GM12878 (cell line): ENCODE data around the gene TOMM20. TPM values are rescaled to one million over a fixed set of nuclear protein-coding genes. Genes with fewer than 3 reads are reported as not detected.
A peak's percentile ranks its signal among the peaks of the same experiment; 100 is the strongest.

Experiments
- ATAC-seq: fragments of 200-7000 bp; cut with Tn5 transposase; 3 replicates; pipeline ENCODE4 v1.9.1; 2020; ENCODE audit warnings: mild to moderate bottlenecking, moderate library complexity
- BruUV-seq: library from RNA; stranded (reverse); fragments of 400-500 nt; replicated peaks from 2 replicates; lab custom pipeline; 2021; lab: Mats Ljungman, UMichigan
- CTCF ChIA-PET: fragments of 300-600 bp; sonication (Branson Sonifier 250); formaldehyde crosslinking; extraction: SDS; loops from one replicate; lab custom pipeline; 2021; ENCODE audit warnings: inconsistent platforms; lab: Yijun Ruan, JAX
- POLR2A ChIA-PET: fragments of 350-600 bp; formaldehyde crosslinking; extraction: SDS; loops from one replicate; lab custom pipeline; 2021; ENCODE audit warnings: inconsistent platforms; lab: Charles Lee
- RAD21 ChIA-PET: fragments of 300-600 bp; sonication (Branson Sonifier 250); formaldehyde crosslinking; loops from one replicate; lab custom pipeline; 2023; ENCODE audit warnings: antibody characterized with exemption; ENCODE audit not compliant: unreplicated experiment; lab: Charles Lee
- SMC1A ChIA-PET: fragments of 300-600 bp; sonication (Branson Sonifier 250); formaldehyde crosslinking; loops from one replicate; lab custom pipeline; 2023; ENCODE audit not compliant: unreplicated experiment, uncharacterized antibody; lab: Charles Lee
- DNase-seq: peaks from one replicate; pipeline ENCODE4 v3.0.0-alpha.2; 2011; ENCODE audit warnings: low read depth, low spot score
- FAIRE-seq: peaks from 3 replicates; lab custom pipeline; 2011; peaks lifted over from hg19 to GRCh38; lab: Jason Lieb, UNC
- H2AFZ ChIP-seq: 2 replicates; pipeline ENCODE4 v1.6.0; 2011; ENCODE audit warnings: low read depth, low read length, control low read depth; ENCODE audit not compliant: control insufficient read depth
- H3K27ac ChIP-seq: 2 replicates; pipeline ENCODE4 v1.5.1; 2011; ENCODE audit warnings: control low read depth; ENCODE audit not compliant: control insufficient read depth, insufficient read depth
- H3K27me3 ChIP-seq, 2 experiments: replicated peaks in 1 of 2; 2 replicates each; pipeline versions ENCODE4 v1.6.0 to v1.6.1; 2011; ENCODE audit warnings: low read length in 1 of 2; ENCODE audit not compliant: control insufficient read depth in 2 of 2, insufficient read depth in 2 of 2
- H3K36me3 ChIP-seq, 2 experiments: 2 replicates each; pipeline ENCODE4 v1.5.1; 2011; ENCODE audit warnings: low read length in 1 of 2; ENCODE audit not compliant: control insufficient read depth in 2 of 2, insufficient read depth in 2 of 2
- H3K4me1 ChIP-seq: 2 replicates; pipeline ENCODE4 v1.6.1; 2011; ENCODE audit warnings: mild to moderate bottlenecking, low read length, moderate library complexity, mixed read lengths; ENCODE audit not compliant: control insufficient read depth, insufficient read depth
- H3K4me2 ChIP-seq: 2 replicates; pipeline ENCODE4 v1.6.0; 2011; ENCODE audit warnings: control low read depth; ENCODE audit not compliant: control insufficient read depth, insufficient read depth
- H3K4me3 ChIP-seq: fragments of 200-600 bp; sonication (generic); 2 replicates; pipeline ENCODE4 v1.5.1; 2016
- H3K79me2 ChIP-seq: 2 replicates; pipeline ENCODE4 v1.6.0; 2011; ENCODE audit warnings: low read length; ENCODE audit not compliant: control insufficient read depth, insufficient read depth
- H3K9ac ChIP-seq: 2 replicates; pipeline ENCODE4 v1.8.0; 2011; ENCODE audit warnings: low read length, control low read depth, mixed read lengths; ENCODE audit not compliant: control insufficient read depth, insufficient read depth
- H3K9me3 ChIP-seq: replicated peaks from 3 replicates; pipeline ENCODE4 v1.5.1; 2011; ENCODE audit warnings: mild to moderate bottlenecking, low read length; ENCODE audit not compliant: control insufficient read depth, insufficient read depth
- H4K20me1 ChIP-seq: 2 replicates; pipeline ENCODE4 v1.6.0; 2011; ENCODE audit not compliant: control insufficient read depth, insufficient read depth
- ATF2 ChIP-seq: IDR thresholded peaks from 2 replicates; pipeline ENCODE4 v1.6.1; 2012; ENCODE audit warnings: low read length, inconsistent platforms
- E2F8 ChIP-seq: fragments of 450-650 bp; IDR thresholded peaks from 2 replicates; pipeline ENCODE4 v1.6.1; 2018; ENCODE audit warnings: mild to moderate bottlenecking, low read depth, moderate library complexity; ENCODE audit not compliant: partially characterized antibody
- MYC ChIP-seq: IDR thresholded peaks from 2 replicates; pipeline ENCODE4 v1.6.1; 2011; ENCODE audit warnings: mild to moderate bottlenecking, low read length, moderate library complexity, inconsistent platforms; ENCODE audit not compliant: insufficient read depth, insufficient replicate concordance, insufficient read length, severe bottlenecking
- NBN ChIP-seq: fragments of 450-650 bp; IDR thresholded peaks from 2 replicates; pipeline ENCODE4 v1.6.1; 2016
- PAX8 ChIP-seq: fragments of 450-650 bp; IDR thresholded peaks from 2 replicates; pipeline ENCODE4 v1.6.1; 2017; ENCODE audit warnings: mild to moderate bottlenecking, moderate library complexity
- POLR2AphosphoS5 ChIP-seq: IDR thresholded peaks from 2 replicates; pipeline ENCODE4 v1.6.1; 2011; ENCODE audit warnings: mild to moderate bottlenecking, low read length, inconsistent platforms
- RELB ChIP-seq: fragments of 450-650 bp; IDR thresholded peaks from 2 replicates; pipeline ENCODE4 v1.6.1; 2017; ENCODE audit warnings: low read depth, mild to moderate bottlenecking, moderate library complexity
- SKIL ChIP-seq: fragments of 450-650 bp; IDR thresholded peaks from 2 replicates; pipeline ENCODE4 v1.6.1; 2017; ENCODE audit warnings: mild to moderate bottlenecking, low read depth, inconsistent platforms; ENCODE audit not compliant: poor library complexity, severe bottlenecking
- SMARCA5 ChIP-seq: fragments of 450-650 bp; IDR thresholded peaks from 2 replicates; pipeline ENCODE4 v1.6.1; 2017; ENCODE audit warnings: mild to moderate bottlenecking
- SUPT20H ChIP-seq: IDR thresholded peaks from 2 replicates; pipeline ENCODE4 v1.6.1; 2011; ENCODE audit warnings: low read depth, mild to moderate bottlenecking, low read length, moderate library complexity, borderline replicate concordance; ENCODE audit not compliant: control insufficient read depth
- TBL1XR1 ChIP-seq: IDR thresholded peaks from 2 replicates; pipeline ENCODE4 v1.6.1; 2012; ENCODE audit warnings: low read depth, low read length, improper control_type of control experiment
- YBX1 ChIP-seq: fragments of 450-650 bp; IDR thresholded peaks from 2 replicates; pipeline ENCODE4 v1.6.1; 2016; ENCODE audit warnings: antibody characterized with exemption
- ZNF217 ChIP-seq: fragments of 450-650 bp; IDR thresholded peaks from 2 replicates; pipeline ENCODE4 v1.6.1; 2017; ENCODE audit warnings: antibody characterized with exemption, mild to moderate bottlenecking
- WGBS: methylation state at CpG from one replicate; pipeline ENCODE4 v1.1.6; 2016; ENCODE audit warnings: low lambda C conversion rate; ENCODE audit not compliant: insufficient replicate concordance, insufficient coverage; ENCODE audit errors: missing lambda C conversion rate; 5-methylcytosine and 5-hydroxymethylcytosine counted together
- in situ Hi-C: fragments of 300-500 bp; cut with MboI; formaldehyde crosslinking; loops from 9 replicates; pipeline ENCODE4 v1.14.3; 2018; ENCODE audit warnings: mixed read lengths
- intact Hi-C: fragments of 100-400 bp; cut with micrococcal nuclease; formaldehyde crosslinking; loops from one replicate; pipeline ENCODE4 v1.14.2; 2022; ENCODE audit not compliant: unreplicated experiment
- polyA plus RNA-seq, 11 experiments: library from polyadenylated mRNA; depleted of rRNA in 4 of 11; unstranded in 6 of 11; stranded (reverse) in 5 of 11; fragments of >200 nt; fragmentation: Nextera tagmentation in 4 of 11; fragmentation: Illumina TruSeq in 1 of 11; extraction: Ambion mirVana in 4 of 11; extraction: Trizol in 1 of 11; gene quantifications; 1 replicate in 1 of 11; 2 replicates in 10 of 11; pipeline versions ENCODE4 v1.2.1 to v1.2.3, GENCODE V29; 2011 to 2016; ENCODE audit warnings: inconsistent platforms in 2 of 11, missing spikeins in 2 of 11, low read depth in 1 of 11
- total RNA-seq, 4 experiments: library from RNA; depleted of rRNA in 3 of 4; stranded (reverse); fragments of >200 nt in 3 of 4; fragmentation: Illumina TruSeq in 1 of 4; extraction: Trizol in 1 of 4; gene quantifications; 2 replicates each; pipeline versions ENCODE4 v1.2.1 to v1.2.3, GENCODE V29; 2013 to 2021

TOMM20 gene
- total and polyA plus RNA-seq, 10 of the 15 experiments (the other 5 are each of a cell fraction or from before 2014, with no cell fraction given), result 39.8 to 138 (median 70.1) TPM

GRCh38 chr1:235077163-235077540 is 51.5 kb downstream of the TOMM20 start:
- DNase-seq, result no peak
- TF ChIP-seq SUPT20H, result no peak
- TF ChIP-seq PAX8, result no peak
- no peak for TF ChIP-seq E2F8
- no peak for TF ChIP-seq ZNF217
- 0 out of 2 replicates have a peak, but pooled peaks have one; percentile 37 for TF ChIP-seq POLR2AphosphoS5
- TF ChIP-seq ATF2, result no peak
- no peak for TF ChIP-seq MYC
- TF ChIP-seq NBN, result no peak
- no peak for TF ChIP-seq TBL1XR1
- TF ChIP-seq SKIL, result no peak
- no peak for TF ChIP-seq RELB
- TF ChIP-seq YBX1, result no peak
- peak; percentile 38 for TF ChIP-seq SMARCA5
- TF ChIP-seq, all 136 proteins: peak for 2
- BruUV-seq, result TSS peak; percentile 78
- ChIA-PET RAD21 (interaction anchor here (0.7 to 7.9 kb wide), 19 partner anchors 26 to 578 kb away, joined by 3 to 85 read pairs (median 4); no protein-coding TSS in a partner anchor), POLR2A (interaction anchor here (1.0 to 1.6 kb wide), 5 partner anchors 25 to 132 kb away, joined by 3 to 12 read pairs (median 4); no protein-coding TSS in a partner anchor), CTCF (interaction anchor here (1.0 to 1.2 kb wide), 2 partner anchors 27 to 65 kb away, joined by 3 read pairs; no protein-coding TSS in a partner anchor), SMC1A (interaction anchor here (0.6 to 11.3 kb wide), 16 partner anchors 26 to 578 kb away, joined by 3 to 174 read pairs (median 4); no protein-coding TSS in a partner anchor)
- peaks cover 71% of the 10 kb centered on the region for H3K4me1 ChIP-seq
- ATAC-seq (no peak), FAIRE-seq (no peak)
- H3K79me2 ChIP-seq, result peaks cover 11% of the 10 kb centered on the region
- no peaks in the 10 kb centered on the region for H4K20me1 ChIP-seq
- 0% methylated on average over 1 of the region's 1 CpG for WGBS
- no peaks in the 10 kb centered on the region for H3K27me3 ChIP-seq
- H3K4me3 ChIP-seq, result peak overlapping the region; percentile 9; the same call in 1 of the 2 replicates
- peak overlapping the region; percentile 66 for H3K9ac ChIP-seq
- intact Hi-C loops, result loop anchor here (1.0 kb wide), 1 partner anchor 99 kb away; no protein-coding TSS in a partner anchor
- H3K4me2 ChIP-seq, result peak overlapping the region; percentile 76
- peak overlapping the region; percentile 95 for H3K27ac ChIP-seq
- H3K9me3 ChIP-seq, result no peaks in the 10 kb centered on the region
- no peak overlapping the region for H2AFZ ChIP-seq
- in situ Hi-C loops, result loop anchor here (25.0 kb wide), 1 partner anchor 965 kb away; no protein-coding TSS in a partner anchor
- no peaks in the 10 kb centered on the region for H3K36me3 ChIP-seq
